NB4 (cell line): ENCODE measurements around the gene SAMD4A.

Experiments used
- DNase-seq: peaks from one replicate; pipeline ENCODE4 v3.0.0; 2010; ENCODE audit warnings: low read depth
- H3K4me3 ChIP-seq: one replicate; pipeline ENCODE4 v1.5.1; 2011; ENCODE audit warnings: mild to moderate bottlenecking, low read depth, low read length, moderate library complexity
- CTCF ChIP-seq: IDR thresholded peaks from one replicate; pipeline ENCODE4 v1.5.1; 2012; ENCODE audit warnings: low read depth, low read length
- MAX ChIP-seq: IDR thresholded peaks from 2 replicates; pipeline ENCODE4 v1.6.1; 2011; ENCODE audit warnings: low read depth, low read length
- MYC ChIP-seq: IDR thresholded peaks from 2 replicates; pipeline ENCODE4 v1.6.1; 2011; ENCODE audit warnings: low read depth, low read length
- POLR2A ChIP-seq: IDR thresholded peaks from 2 replicates; pipeline ENCODE4 v1.6.1; 2011; ENCODE audit warnings: mild to moderate bottlenecking; ENCODE audit not compliant: insufficient read length; ENCODE audit errors: extremely low read depth

SAMD4A gene

GRCh38 chr14:54685286-54685845 lies 118.4 kb downstream of the SAMD4A start:
- TF ChIP-seq MYC (no peak), MAX (no peak), CTCF (no peak), POLR2A (no peak)
- H3K4me3 ChIP-seq: no peak overlapping the region
- DNase-seq: no peak

- DNase-seq: no peak
- no peak overlapping the region for H3K4me3 ChIP-seq
- TF ChIP-seq MAX (no peak), MYC (no peak), POLR2A (no peak), CTCF (no peak)
Observed at GRCh38 chr14:54686219-54686870, 119.4 kb downstream of the SAMD4A start.

GRCh38 chr14:54686871-54687749 lies 120.2 kb downstream of the SAMD4A start:
- H3K4me3 ChIP-seq: no peak overlapping the region
- no peak for DNase-seq
- TF ChIP-seq POLR2A (no peak), CTCF (no peak), MYC (no peak), MAX (no peak)

GRCh38 chr14:54687750-54688119 lies 120.8 kb downstream of the SAMD4A start:
- TF ChIP-seq MAX (no peak), CTCF (no peak), POLR2A (no peak), MYC (no peak)
- H3K4me3 ChIP-seq: no peak overlapping the region
- no peak for DNase-seq

- DNase-seq: no peak
- TF ChIP-seq MYC (no peak), MAX (no peak), POLR2A (no peak), CTCF (no peak)
- no peak overlapping the region for H3K4me3 ChIP-seq
Observed at GRCh38 chr14:54688229-54688628, 121.3 kb downstream of the SAMD4A start.
